GM13976 (cell line): Measurements from ENCODE around the gene BCL2A1.

Experiments
- DNase-seq: peaks from one replicate; pipeline ENCODE4 v3.0.0; 2012; ENCODE audit warnings: low spot score
- in situ Hi-C: fragments of 300-500 bp; cut with MboI; formaldehyde crosslinking; loops from one replicate; pipeline ENCODE4 v1.12.0; 2022; ENCODE audit warnings: low sequenced_read_pairs, mixed read lengths, inconsistent platforms; ENCODE audit not compliant: unreplicated experiment
- TF ChIP-seq, protein P1 (sequence below): IDR thresholded peaks from 2 replicates; pipeline ENCODE4 v1.5.1; 2012; ENCODE audit warnings: borderline replicate concordance, mild to moderate bottlenecking; ENCODE audit not compliant: insufficient read depth; ENCODE audit errors: extremely low read depth, missing control alignments, control extremely low read depth

Gene BCL2A1

DNA sequence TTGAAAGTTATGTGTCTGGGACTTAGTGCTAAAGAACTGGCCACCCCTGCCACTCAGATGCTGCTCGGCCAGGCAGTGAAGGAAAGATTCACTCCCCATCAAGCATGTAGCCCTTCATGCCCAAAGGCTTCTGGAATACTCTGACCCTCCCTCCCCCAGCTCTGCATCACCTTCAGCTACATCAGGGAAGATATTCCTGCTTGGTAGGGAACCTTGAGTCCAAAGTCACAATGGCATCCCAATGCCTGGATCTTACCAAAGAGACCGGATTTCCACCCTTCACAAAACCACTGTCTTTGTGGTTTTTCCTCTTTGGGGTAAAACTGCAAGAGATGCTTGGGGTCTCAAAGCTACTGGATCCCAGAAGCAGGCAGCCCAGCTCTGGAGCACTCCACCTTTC, 18.2 kb upstream of the BCL2A1 start:
- DNase-seq, result no peak
- in situ Hi-C loops, result no loop called here
- TF ChIP-seq, protein P1, sequence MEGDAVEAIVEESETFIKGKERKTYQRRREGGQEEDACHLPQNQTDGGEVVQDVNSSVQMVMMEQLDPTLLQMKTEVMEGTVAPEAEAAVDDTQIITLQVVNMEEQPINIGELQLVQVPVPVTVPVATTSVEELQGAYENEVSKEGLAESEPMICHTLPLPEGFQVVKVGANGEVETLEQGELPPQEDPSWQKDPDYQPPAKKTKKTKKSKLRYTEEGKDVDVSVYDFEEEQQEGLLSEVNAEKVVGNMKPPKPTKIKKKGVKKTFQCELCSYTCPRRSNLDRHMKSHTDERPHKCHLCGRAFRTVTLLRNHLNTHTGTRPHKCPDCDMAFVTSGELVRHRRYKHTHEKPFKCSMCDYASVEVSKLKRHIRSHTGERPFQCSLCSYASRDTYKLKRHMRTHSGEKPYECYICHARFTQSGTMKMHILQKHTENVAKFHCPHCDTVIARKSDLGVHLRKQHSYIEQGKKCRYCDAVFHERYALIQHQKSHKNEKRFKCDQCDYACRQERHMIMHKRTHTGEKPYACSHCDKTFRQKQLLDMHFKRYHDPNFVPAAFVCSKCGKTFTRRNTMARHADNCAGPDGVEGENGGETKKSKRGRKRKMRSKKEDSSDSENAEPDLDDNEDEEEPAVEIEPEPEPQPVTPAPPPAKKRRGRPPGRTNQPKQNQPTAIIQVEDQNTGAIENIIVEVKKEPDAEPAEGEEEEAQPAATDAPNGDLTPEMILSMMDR, result no peak

DNA sequence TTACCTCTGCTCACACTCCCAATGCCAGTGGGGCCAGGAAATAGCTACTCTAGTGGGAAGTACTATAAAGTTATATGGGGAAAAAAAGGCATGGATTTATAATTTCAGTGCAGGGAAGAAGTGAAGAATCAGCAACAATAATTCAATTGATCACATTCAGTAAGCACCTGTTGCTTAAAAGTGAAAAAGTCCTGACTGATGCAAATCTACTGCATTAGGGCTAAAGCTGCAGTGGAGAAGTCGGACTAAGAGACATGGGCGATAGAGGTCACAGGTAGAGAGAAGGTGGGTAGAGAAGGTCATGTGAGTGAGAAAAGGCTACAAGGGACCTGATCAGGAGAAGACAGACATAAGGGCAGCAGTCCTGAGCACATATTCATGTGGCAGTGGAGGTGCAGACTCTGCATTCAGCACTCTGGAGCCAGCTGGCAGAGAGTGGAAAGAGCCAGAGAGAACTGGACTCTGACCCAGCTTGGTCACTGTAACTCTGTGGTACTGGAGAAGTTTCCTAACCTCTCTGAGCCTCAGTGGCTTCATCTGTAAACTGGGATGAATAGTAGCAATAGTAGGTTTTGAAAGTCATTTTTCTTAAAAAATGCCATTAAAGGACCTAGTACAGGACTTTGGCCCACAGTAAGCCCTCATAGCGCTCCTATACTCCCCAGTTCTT, 17.6 kb upstream of the BCL2A1 start:
- TF ChIP-seq, protein P1, result no peak
- in situ Hi-C loops, result no loop called here
- DNase-seq, result no peak

DNA sequence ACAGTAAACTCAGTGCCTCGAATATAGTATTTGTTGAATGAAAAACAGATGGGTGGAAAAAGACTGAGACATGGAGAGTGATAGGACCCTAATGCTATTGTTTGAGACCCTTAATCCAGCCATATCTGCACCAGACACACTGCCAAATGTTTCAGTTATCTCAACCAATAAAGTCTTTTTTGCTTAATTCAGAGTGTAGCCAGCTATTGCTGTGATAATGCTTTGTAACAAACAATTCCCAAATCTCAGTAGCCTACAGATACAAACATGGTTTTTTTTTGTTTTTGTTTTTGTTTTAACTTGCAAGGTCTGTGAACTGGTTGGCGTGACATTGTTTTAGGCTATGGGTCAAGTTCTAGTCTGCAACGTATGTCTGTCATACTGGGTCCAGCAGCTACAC, 17.0 kb upstream of the BCL2A1 start:
- in situ Hi-C loops, result no loop called here
- TF ChIP-seq, protein P1, result no peak
- no peak for DNase-seq

DNA sequence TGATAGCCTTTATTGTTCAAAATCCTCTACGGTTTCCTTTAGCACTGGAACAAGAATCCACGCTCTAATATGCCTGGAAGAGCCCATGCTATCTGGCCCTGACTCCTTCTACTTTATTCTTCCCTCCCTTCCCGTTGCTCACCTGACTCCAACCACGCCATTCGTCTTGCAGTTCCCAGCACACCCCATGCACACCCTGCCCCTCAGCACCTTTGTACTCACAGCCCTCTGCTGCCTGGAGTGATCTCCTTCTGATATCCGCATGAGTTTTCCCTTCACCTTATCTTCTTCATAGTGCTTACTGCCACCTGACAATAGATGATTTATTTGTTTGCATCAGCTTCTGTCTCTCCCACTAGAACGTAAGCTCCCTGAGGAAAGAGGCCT, 16.6 kb upstream of the BCL2A1 start:
- TF ChIP-seq, protein P1, result no peak
- no peak for DNase-seq
- in situ Hi-C loops, result no loop called here

DNA sequence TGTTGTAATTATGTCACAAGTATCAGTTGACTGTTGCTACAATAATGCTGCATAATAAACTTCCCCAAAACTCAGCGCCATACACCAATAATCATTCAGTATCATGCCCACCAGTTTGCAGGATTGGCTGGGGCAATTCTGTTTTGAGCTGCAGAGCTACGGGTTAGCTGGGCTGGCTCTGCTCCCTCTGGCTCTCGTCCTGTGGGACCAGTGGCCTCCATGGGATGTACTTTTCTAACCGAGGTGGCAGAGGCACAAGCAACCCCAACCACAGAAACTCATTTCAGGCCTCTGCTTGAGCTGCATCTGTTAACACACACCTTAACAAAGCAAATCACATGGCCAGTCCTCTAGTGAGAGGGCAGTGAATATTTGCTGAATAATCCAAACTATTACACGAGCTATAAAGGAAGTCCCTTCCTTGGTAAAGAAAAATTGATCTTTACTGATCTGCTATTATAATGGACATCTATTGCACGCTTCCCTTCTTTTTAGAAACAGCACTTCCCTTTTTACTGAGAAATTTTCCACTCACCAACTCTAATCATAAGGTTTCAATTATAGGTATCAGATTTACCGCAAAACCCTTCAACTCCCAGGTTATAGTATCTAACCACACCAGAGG, 10.9 kb upstream of the BCL2A1 start:
- in situ Hi-C loops, result no loop called here
- TF ChIP-seq, protein P1, result no peak
- DNase-seq, result peak; percentile 44

DNA sequence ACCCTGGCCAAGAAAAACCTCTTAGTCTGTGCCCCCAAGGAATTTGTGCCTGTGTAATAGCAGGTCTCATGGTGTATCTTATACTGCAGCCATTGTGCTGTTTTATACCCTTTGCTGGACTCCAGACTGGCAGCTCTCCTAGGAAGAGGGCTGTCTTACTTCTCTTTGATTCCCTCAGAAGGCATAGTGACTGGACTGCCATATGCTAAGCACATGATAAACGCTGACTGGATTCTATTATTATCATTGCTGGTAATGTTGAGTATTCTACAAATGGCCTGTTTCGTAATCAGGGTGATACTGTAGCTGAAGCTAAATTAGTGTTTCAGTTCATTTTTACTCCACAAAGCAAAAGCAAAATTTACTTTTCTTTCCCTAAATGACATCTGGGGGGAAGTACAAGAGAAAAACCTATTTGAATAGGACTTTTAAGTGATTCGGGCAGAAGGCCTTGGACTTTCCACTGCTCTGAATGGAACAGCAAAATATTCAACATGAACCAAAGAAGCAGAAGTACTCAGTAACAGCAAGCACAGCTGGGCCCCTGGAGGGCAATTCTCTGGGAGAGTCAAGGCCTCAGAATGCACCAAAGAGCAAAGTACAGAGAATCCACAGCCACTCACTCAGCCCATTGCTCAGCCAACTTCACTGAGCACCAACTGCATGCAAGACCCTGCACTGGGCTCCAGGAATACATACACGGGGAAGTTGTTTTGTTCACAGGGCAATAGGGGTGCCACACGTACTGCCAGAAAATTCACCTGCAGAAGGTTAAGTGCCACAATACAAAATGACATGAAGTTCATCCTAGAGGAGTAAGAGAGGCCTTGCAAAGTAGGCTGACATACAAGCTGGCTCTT, 7.9 kb upstream of the BCL2A1 start:
- DNase-seq, result peak; percentile 55
- TF ChIP-seq, protein P1, result no peak
- in situ Hi-C loops, result no loop called here
